ENCODE results near the gene STRAP. TPM values are rescaled to one million over a fixed set of nuclear protein-coding genes. Genes with fewer than 3 reads are reported as not detected.
"Not testable (repeated sequence)": the region's sequence is repeated elsewhere in the genome, so short reads cannot be mapped to it uniquely, and the experiment has no call there.

Gene STRAP
- total and polyA plus RNA-seq, 8 donors: 36.1 to 52.2 (median 44.9) TPM

GRCh38 chr12:15899282-15899870, 17.2 kb downstream of the STRAP start:
- TF ChIP-seq, protein P1, sequence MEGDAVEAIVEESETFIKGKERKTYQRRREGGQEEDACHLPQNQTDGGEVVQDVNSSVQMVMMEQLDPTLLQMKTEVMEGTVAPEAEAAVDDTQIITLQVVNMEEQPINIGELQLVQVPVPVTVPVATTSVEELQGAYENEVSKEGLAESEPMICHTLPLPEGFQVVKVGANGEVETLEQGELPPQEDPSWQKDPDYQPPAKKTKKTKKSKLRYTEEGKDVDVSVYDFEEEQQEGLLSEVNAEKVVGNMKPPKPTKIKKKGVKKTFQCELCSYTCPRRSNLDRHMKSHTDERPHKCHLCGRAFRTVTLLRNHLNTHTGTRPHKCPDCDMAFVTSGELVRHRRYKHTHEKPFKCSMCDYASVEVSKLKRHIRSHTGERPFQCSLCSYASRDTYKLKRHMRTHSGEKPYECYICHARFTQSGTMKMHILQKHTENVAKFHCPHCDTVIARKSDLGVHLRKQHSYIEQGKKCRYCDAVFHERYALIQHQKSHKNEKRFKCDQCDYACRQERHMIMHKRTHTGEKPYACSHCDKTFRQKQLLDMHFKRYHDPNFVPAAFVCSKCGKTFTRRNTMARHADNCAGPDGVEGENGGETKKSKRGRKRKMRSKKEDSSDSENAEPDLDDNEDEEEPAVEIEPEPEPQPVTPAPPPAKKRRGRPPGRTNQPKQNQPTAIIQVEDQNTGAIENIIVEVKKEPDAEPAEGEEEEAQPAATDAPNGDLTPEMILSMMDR (IDR thresholded peaks at IDR 0.05): peak; percentile 15 to 52 (median 42)
- no peak overlapping the region for H3K4me3 ChIP-seq
- peaks cover 0 to 62% (median 8%) of the 10 kb centered on the region in 3 donors for H3K36me3 ChIP-seq
- FAIRE-seq: peak; percentile 88
- H3K4me1 ChIP-seq: no peaks in the 10 kb centered on the region
- peak in 3 of 4 donors; percentile 66 to 74 (median 72) for ATAC-seq
- DNase-seq: no peak
- intact Hi-C loops (cut with DNase I): no loop called here
- no peaks in the 10 kb centered on the region for H3K9me3 ChIP-seq
- H3K27ac ChIP-seq: no peak overlapping the region
- no peaks in the 10 kb centered on the region for H3K27me3 ChIP-seq

DNA sequence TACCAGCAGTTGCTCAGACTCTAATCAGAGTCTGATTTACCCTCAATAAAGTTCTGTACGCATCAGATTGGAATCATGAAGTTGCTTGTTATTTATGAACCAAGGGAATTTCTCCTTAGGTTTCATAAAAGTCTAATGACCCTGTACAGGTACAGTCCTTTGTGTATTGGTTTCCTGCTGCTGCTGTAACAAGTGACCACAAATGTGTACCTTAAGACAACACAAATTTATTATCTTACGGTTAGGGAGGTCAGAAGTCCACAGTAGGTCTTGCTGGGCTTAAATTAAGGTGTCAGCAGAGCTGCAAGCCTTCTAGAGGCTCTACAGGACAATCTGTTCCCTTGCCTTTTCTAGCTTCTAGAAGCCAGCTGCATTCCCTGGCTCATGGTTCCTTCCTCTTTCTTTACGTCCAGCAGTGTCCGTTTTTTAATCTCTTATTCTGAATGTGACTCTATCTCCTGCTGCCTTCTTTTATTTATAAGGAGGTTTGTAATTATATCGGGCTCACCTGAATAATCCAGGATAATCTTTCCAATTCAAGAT, 22.3 kb downstream of the STRAP start:
- H3K9me3 ChIP-seq: no peaks in the 10 kb centered on the region
- H3K27ac ChIP-seq: no peak overlapping the region
- ATAC-seq (no peak), DNase-seq (no peak), FAIRE-seq (no peak)
- TF ChIP-seq, protein P1 (IDR thresholded peaks at IDR 0.05): no peak
- intact Hi-C loops (cut with DNase I): no loop called here
- no peaks in the 10 kb centered on the region for H3K4me1 ChIP-seq
- H3K36me3 ChIP-seq: peaks cover 0 to 40% (median 4%) of the 10 kb centered on the region in 3 donors
- 80 to 90% methylated on average over 5 of the region's 5 CpGs for WGBS, 2 donors
- H3K4me3 ChIP-seq: no peak overlapping the region
- no peaks in the 10 kb centered on the region for H3K27me3 ChIP-seq

DNA sequence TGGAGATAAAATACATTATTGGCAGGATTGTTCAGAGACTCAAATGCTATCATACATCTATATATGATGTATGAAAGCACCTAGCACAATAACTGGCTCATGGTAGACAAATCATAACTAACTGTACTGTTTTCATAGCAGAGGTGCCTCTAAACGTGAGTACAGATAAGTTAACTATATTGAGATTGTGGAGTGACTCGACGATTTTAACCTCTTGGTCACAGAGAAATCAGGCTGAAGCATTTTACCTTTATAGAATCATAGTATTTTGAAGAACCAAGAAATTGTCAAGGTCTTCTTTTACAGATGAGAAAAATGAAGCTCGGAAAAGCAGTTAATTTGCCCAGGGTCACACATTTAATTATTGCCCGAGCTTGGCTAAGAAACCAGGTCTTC, 28.3 kb downstream of the STRAP start:
- DNase-seq: no peak
- peak overlapping the region; percentile 82 to 93 (median 90) for H3K27ac ChIP-seq
- no peak for FAIRE-seq
- WGBS, 2 donors: 26 to 31% methylated on average over 5 of the region's 5 CpGs
- no peaks in the 10 kb centered on the region for H3K9me3 ChIP-seq
- no peaks in the 10 kb centered on the region for H3K27me3 ChIP-seq
- no peak for ATAC-seq
- peak overlapping the region in 2 of 4 donors; percentile 70 to 71 for H3K4me3 ChIP-seq
- intact Hi-C loops (cut with DNase I): no loop called here
- no peaks in the 10 kb centered on the region for H3K36me3 ChIP-seq
- TF ChIP-seq, protein P1 (IDR thresholded peaks at IDR 0.05): no peak
- peaks cover 6 to 18% (median 8%) of the 10 kb centered on the region in 3 donors for H3K4me1 ChIP-seq

DNA sequence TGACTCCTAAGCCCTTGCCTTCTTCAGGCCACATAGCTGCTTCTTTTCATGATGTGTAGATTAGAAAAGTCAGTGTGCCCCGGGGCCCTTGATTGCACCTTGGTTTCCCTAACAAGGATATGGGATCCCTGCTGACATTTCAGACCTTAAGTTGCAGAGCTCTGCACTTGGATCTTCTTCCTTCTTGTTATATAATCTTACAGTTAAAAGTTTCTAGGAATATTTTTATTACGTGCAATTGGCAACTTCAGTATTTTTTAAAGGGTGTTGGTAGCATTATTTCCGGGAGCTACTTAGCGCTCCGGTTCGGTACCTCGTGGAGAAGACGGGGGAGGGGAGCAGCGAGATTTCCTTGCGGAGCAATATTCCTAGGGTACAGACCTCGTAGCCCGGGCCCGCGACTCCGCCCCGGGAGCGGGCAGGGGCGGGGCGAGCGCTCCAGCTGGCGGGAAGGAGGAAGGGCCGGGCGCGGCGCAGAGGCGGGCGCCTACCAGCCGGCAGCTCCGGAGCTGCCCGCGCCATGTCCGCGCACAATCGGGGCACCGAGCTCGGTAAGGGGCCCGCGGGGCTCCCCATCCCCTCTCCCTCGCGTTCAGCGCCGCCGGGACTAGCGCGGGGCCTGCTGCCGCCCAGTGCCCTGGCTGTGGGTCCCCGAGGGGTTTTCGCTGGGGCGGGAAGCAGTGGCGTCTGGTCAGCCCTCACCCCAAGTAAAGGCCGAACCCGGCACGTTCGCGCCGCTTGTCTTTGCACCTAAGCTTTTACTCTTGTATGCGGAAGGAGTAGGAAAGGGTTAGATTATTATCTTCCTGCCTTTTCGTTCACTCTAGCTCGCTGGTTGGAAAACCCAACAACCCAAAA, 28.9 kb downstream of the STRAP start, which contains the start of gene DERA:
Gene DERA (plus strand): TSS at position 469 of the 858 bp plus-strand sequence. CDS start 52 bp downstream, at position 521.
- WGBS, 2 donors: 0% methylated on average over 54 to 59 of the region's 59 CpGs
- no peaks in the 10 kb centered on the region for H3K9me3 ChIP-seq
- DNase-seq (peak; percentile 81 to 93 (median 84)), ATAC-seq (peak; percentile 98 to 99 (median 99)), FAIRE-seq (no peak)
- no peaks in the 10 kb centered on the region for H3K27me3 ChIP-seq
- intact Hi-C loops (cut with DNase I): no loop called here
- H3K4me3 ChIP-seq: peak within 1 kb of the TSS; percentile 42 to 71 (median 68)
- H3K36me3 ChIP-seq: no peaks in the 10 kb centered on the region
- peaks cover 6 to 18% (median 8%) of the 10 kb centered on the region in 3 donors for H3K4me1 ChIP-seq
- H3K27ac ChIP-seq: peak within 1 kb of the TSS; percentile 82 to 93 (median 90)
- TF ChIP-seq, protein P1 (IDR thresholded peaks at IDR 0.05): no peak

DNA sequence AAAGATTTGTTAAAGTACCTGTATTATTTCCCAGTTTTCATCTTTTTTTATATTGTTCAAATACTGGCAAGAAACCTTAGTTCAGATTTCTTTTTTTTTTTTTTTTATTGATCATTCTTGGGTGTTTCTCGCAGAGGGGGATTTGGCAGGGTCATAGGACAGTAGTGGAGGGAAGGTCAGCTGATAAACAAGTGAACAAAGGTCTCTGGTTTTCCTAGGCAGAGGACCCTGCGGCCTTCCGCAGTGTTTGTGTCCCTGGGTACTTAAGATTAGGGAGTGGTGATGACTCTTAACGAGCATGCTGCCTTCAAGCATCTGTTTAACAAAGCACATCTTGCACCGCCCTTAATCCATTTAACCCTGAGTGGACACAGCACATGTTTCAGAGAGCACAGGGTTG, 29.7 kb downstream of the STRAP start:
- WGBS, 2 donors: 14 to 23% methylated on average over 3 of the region's 5 CpGs
- intact Hi-C loops (cut with DNase I): not testable (repeated sequence)
- peak; percentile 35 to 58 (median 40) for ATAC-seq

DNA sequence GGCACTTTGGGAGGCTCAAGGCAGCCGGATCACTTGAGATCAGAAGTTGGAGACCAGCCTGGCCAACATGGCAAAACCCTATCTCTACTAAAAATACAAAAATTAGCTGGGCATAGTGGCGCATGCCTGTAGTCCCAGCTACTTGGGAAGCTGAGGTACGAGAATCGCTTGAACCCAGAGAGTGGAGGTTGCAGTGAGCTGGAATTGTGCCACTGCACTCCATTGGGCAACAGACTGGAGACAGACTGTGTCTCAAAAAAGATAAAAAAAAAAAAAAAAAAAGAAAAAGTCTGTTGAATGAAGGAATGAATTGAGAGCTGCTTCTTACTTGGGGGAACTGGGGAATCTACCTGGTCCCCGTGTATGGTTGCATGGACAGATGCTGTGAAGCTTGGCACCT, 31.9 kb downstream of the STRAP start:
- H3K27ac ChIP-seq; intact Hi-C loops (cut with DNase I); FAIRE-seq; H3K4me3 ChIP-seq; H3K27me3 ChIP-seq; ATAC-seq; H3K9me3 ChIP-seq; DNase-seq; H3K36me3 ChIP-seq: not testable (repeated sequence)
- peaks cover 6 to 18% (median 8%) of the 10 kb centered on the region in 3 donors for H3K4me1 ChIP-seq
- WGBS, 2 donors: 94 to 98% methylated on average over 5 of the region's 5 CpGs

More for the DNA sequence above, 29.7 kb downstream of the STRAP start:
- Histone ChIP-seq H3K4me3 (peak overlapping the region; percentile 42 to 71 (median 68)), H3K27ac (peak overlapping the region; percentile 82 to 93 (median 90)), H3K4me1 (peaks cover 6 to 18% (median 8%) of the 10 kb centered on the region in 3 donors)
- FAIRE-seq, H3K36me3 ChIP-seq, H3K9me3 ChIP-seq, DNase-seq, H3K27me3 ChIP-seq: not testable (repeated sequence)

Measured in pancreas (tissue), 10 donors.